IMR-90 (cell line): Measurements from ENCODE around the gene CACNA2D3. TPM values are rescaled to one million over a fixed set of nuclear protein-coding genes. Genes with fewer than 3 reads are reported as not detected.

Source experiments
- ATAC-seq: fragments of 200-7000 bp; cut with Tn5 transposase; 2 replicates; pipeline ENCODE4 v1.9.1; 2020; ENCODE audit warnings: low read depth, mild to moderate bottlenecking, moderate library complexity
- BruUV-seq: library from RNA; stranded (reverse); fragments of 400-500 nt; replicated peaks from 2 replicates; lab custom pipeline; 2021; lab: Mats Ljungman, UMichigan
- CTCF ChIA-PET: fragments of 300-600 bp; formaldehyde crosslinking; extraction: SDS; loops from one replicate; lab custom pipeline; 2021; ENCODE audit warnings: antibody characterized with exemption; lab: Yijun Ruan, JAX
- POLR2A ChIA-PET: fragments of 300-600 bp; sonication (Branson Sonifier 250); formaldehyde crosslinking; loops from one replicate; lab custom pipeline; 2022; ENCODE audit warnings: antibody characterized with exemption; ENCODE audit not compliant: unreplicated experiment; lab: Charles Lee
- DNase-seq: peaks from one replicate; pipeline ENCODE4 v3.0.0; 2013
- H2AFZ ChIP-seq: replicated peaks from 2 replicates; pipeline ENCODE3; 2013; ENCODE audit warnings: low read length, mild to moderate bottlenecking; ENCODE audit not compliant: poor library complexity
- H2AK5ac ChIP-seq: 2 replicates; pipeline ENCODE4 v1.6.1; 2013; ENCODE audit warnings: low read depth, low read length, inconsistent platforms
- H2AK9ac ChIP-seq: replicated peaks from 2 replicates; pipeline ENCODE3; 2013; ENCODE audit warnings: mild to moderate bottlenecking, low read depth, low read length, moderate library complexity; ENCODE audit not compliant: poor library complexity
- H2BK120ac ChIP-seq: 2 replicates; pipeline ENCODE4 v1.6.1; 2013; ENCODE audit warnings: low read depth, low read length, inconsistent platforms
- H2BK15ac ChIP-seq: 3 replicates; pipeline ENCODE4 v1.6.1; 2013; ENCODE audit warnings: low read depth, low read length, inconsistent platforms
- H2BK20ac ChIP-seq: 2 replicates; pipeline ENCODE4 v1.6.1; 2013; ENCODE audit warnings: low read depth, mild to moderate bottlenecking, inconsistent platforms, low read length, moderate library complexity
- H2BK5ac ChIP-seq: 2 replicates; pipeline ENCODE4 v1.6.1; 2013; ENCODE audit warnings: mild to moderate bottlenecking, low read depth, low read length, inconsistent platforms; ENCODE audit not compliant: poor library complexity, severe bottlenecking
- H3K14ac ChIP-seq: replicated peaks from 2 replicates; pipeline ENCODE4 v1.6.1; 2013; ENCODE audit warnings: low read depth, low read length, inconsistent platforms
- H3K18ac ChIP-seq: 2 replicates; pipeline ENCODE4 v1.6.1; 2013; ENCODE audit warnings: low read depth, low read length, control low read depth
- H3K23ac ChIP-seq: 2 replicates; pipeline ENCODE4 v1.6.1; 2013; ENCODE audit warnings: low read depth, low read length, inconsistent platforms
- H3K27ac ChIP-seq: 2 replicates; pipeline ENCODE4 v1.5.1; 2013; ENCODE audit warnings: mild to moderate bottlenecking, control low read depth, low read length; ENCODE audit not compliant: insufficient read depth
- H3K27me3 ChIP-seq: 2 replicates; pipeline ENCODE4 v1.6.1; 2013; ENCODE audit warnings: low read length; ENCODE audit not compliant: control insufficient read depth, insufficient read depth
- H3K36me3 ChIP-seq: 2 replicates; pipeline ENCODE4 v1.6.1; 2013; ENCODE audit warnings: low read length, mixed read lengths; ENCODE audit not compliant: control insufficient read depth, insufficient read depth
- H3K4ac ChIP-seq: 2 replicates; pipeline ENCODE4 v1.6.1; 2013; ENCODE audit warnings: low read depth, low read length, inconsistent platforms
- H3K4me1 ChIP-seq: 2 replicates; pipeline ENCODE4 v1.6.1; 2013; ENCODE audit warnings: low read length, mixed read lengths; ENCODE audit not compliant: control insufficient read depth, insufficient read depth
- H3K4me2 ChIP-seq: 2 replicates; pipeline ENCODE4 v1.6.1; 2013; ENCODE audit warnings: low read depth, mild to moderate bottlenecking, control low read depth, low read length, moderate library complexity
- H3K4me3 ChIP-seq: 2 replicates; pipeline ENCODE4 v1.5.1; 2013; ENCODE audit warnings: low read depth, mild to moderate bottlenecking, control low read depth, low read length, moderate library complexity; ENCODE audit not compliant: insufficient read depth
- H3K56ac ChIP-seq: 2 replicates; pipeline ENCODE4 v1.6.1; 2013; ENCODE audit warnings: low read length, inconsistent platforms; ENCODE audit not compliant: insufficient read depth; ENCODE audit errors: extremely low read depth
- H3K79me1 ChIP-seq, 2 experiments: 2 replicates each; pipeline ENCODE4 v1.6.1; 2013; ENCODE audit warnings: low read length in 2 of 2, inconsistent platforms in 1 of 2, low read depth in 1 of 2
- H3K9ac ChIP-seq: 2 replicates; pipeline ENCODE4 v1.6.1; 2013; ENCODE audit warnings: low read depth, low read length, control low read depth
- H3K9me1 ChIP-seq: 2 replicates; pipeline ENCODE4 v1.6.1; 2013; ENCODE audit warnings: low read length, inconsistent platforms; ENCODE audit not compliant: insufficient read depth
- H3K9me3 ChIP-seq: 2 replicates; pipeline ENCODE4 v1.6.1; 2013; ENCODE audit warnings: low read length; ENCODE audit not compliant: control insufficient read depth, insufficient read depth
- H4K20me1 ChIP-seq: 2 replicates; pipeline ENCODE4 v1.6.1; 2013; ENCODE audit warnings: low read length, inconsistent platforms; ENCODE audit not compliant: insufficient read depth
- H4K5ac ChIP-seq: 2 replicates; pipeline ENCODE4 v1.6.1; 2013; ENCODE audit warnings: mild to moderate bottlenecking, low read depth, low read length, control low read depth
- H4K8ac ChIP-seq, 2 experiments: 2 replicates each; pipeline ENCODE4 v1.6.1; 2013; ENCODE audit warnings: low read depth in 2 of 2, low read length in 2 of 2, control low read depth in 1 of 2, inconsistent platforms in 1 of 2
- H4K91ac ChIP-seq: 2 replicates; pipeline ENCODE4 v1.6.1; 2013; ENCODE audit warnings: low read depth, low read length, inconsistent platforms; ENCODE audit not compliant: insufficient read depth
- BHLHE40 ChIP-seq: fragments of 150-350 bp; IDR thresholded peaks from 2 replicates; pipeline ENCODE4 v1.6.1; 2016; ENCODE audit warnings: mild to moderate bottlenecking, low read depth, low read length
- CEBPB ChIP-seq: IDR thresholded peaks from 2 replicates; pipeline ENCODE4 v1.6.1; 2012; ENCODE audit warnings: low read depth, low read length, improper control_type of control experiment
- CTCF ChIP-seq: conservative IDR thresholded peaks from 2 replicates; pipeline ENCODE4 v1.5.1; 2012; ENCODE audit warnings: mild to moderate bottlenecking, low read depth, low read length, improper control_type of control experiment
- ELK1 ChIP-seq: fragments of 150-350 bp; IDR thresholded peaks from 2 replicates; pipeline ENCODE4 v1.6.1; 2016; ENCODE audit warnings: low read depth, mild to moderate bottlenecking, low read length, moderate library complexity, borderline replicate concordance
- FOS ChIP-seq: fragments of 150-350 bp; IDR thresholded peaks from 2 replicates; pipeline ENCODE4 v1.6.1; 2016; ENCODE audit warnings: low read depth, low read length
- MAZ ChIP-seq: IDR thresholded peaks from 2 replicates; pipeline ENCODE4 v1.6.1; 2012; ENCODE audit warnings: low read depth, mild to moderate bottlenecking, low read length, improper control_type of control experiment, moderate library complexity, borderline replicate concordance
- MXI1 ChIP-seq: IDR thresholded peaks from 2 replicates; pipeline ENCODE4 v1.6.1; 2012; ENCODE audit warnings: low read depth, mild to moderate bottlenecking, low read length, moderate library complexity, borderline replicate concordance
- POLR2A ChIP-seq: IDR thresholded peaks from 2 replicates; pipeline ENCODE4 v1.6.1; 2012; ENCODE audit warnings: mild to moderate bottlenecking, low read depth, low read length
- RCOR1 ChIP-seq: IDR thresholded peaks from 2 replicates; pipeline ENCODE4 v1.6.1; 2012; ENCODE audit warnings: mild to moderate bottlenecking, low read length, improper control_type of control experiment; ENCODE audit not compliant: insufficient replicate concordance
- SMC3 ChIP-seq: fragments of 150-350 bp; IDR thresholded peaks from 2 replicates; pipeline ENCODE4 v1.6.1; 2016; ENCODE audit warnings: low read depth, mild to moderate bottlenecking, antibody characterized with exemption, low read length, moderate library complexity
- USF2 ChIP-seq: fragments of 150-350 bp; IDR thresholded peaks from 2 replicates; pipeline ENCODE4 v1.6.1; 2017; ENCODE audit warnings: mild to moderate bottlenecking, antibody characterized with exemption, low read length, low read depth
- WGBS, 2 experiments: methylation state at CpG; one replicate each; pipeline versions ENCODE4 v1.1.5 to v1.1.7; 2013; ENCODE audit warnings: missing lambda C conversion rate in 2 of 2; ENCODE audit not compliant: insufficient read length in 1 of 2; ENCODE audit errors: extremely low coverage in 2 of 2; 5-methylcytosine and 5-hydroxymethylcytosine counted together
- dilution Hi-C: fragments of 300-500 bp; cut with HindIII; formaldehyde crosslinking; loops from one replicate; pipeline ENCODE4 v1.14.3; 2018; ENCODE audit warnings: low sequenced_read_pairs; ENCODE audit not compliant: unreplicated experiment
- in situ Hi-C: fragments of 300-500 bp; cut with MboI; formaldehyde crosslinking; loops from 3 replicates; pipeline ENCODE4 v1.14.3; 2019; ENCODE audit warnings: low sequenced_read_pairs, inconsistent platforms, mixed read lengths
- intact Hi-C: fragments of 100-400 bp; cut with micrococcal nuclease; formaldehyde crosslinking; loops from 2 replicates; pipeline ENCODE4 v1.10.0; 2022
- polyA plus RNA-seq, 3 experiments: library from polyadenylated mRNA; depleted of rRNA; stranded (reverse); fragments of >200 nt; gene quantifications; 2 replicates each; pipeline ENCODE4 v1.2.3, GENCODE V29; 2012; ENCODE audit warnings: low replicate concordance in 1 of 3
- total RNA-seq: library from RNA; depleted of rRNA; stranded (reverse); fragments of >200 nt; gene quantifications from 2 replicates; pipeline ENCODE4 v1.2.3, GENCODE V29; 2012

The CACNA2D3 gene
- total and polyA plus RNA-seq, 2 of the 4 experiments (the other 2 are of a cell fraction): 0.36 to 0.41 TPM

DNA sequence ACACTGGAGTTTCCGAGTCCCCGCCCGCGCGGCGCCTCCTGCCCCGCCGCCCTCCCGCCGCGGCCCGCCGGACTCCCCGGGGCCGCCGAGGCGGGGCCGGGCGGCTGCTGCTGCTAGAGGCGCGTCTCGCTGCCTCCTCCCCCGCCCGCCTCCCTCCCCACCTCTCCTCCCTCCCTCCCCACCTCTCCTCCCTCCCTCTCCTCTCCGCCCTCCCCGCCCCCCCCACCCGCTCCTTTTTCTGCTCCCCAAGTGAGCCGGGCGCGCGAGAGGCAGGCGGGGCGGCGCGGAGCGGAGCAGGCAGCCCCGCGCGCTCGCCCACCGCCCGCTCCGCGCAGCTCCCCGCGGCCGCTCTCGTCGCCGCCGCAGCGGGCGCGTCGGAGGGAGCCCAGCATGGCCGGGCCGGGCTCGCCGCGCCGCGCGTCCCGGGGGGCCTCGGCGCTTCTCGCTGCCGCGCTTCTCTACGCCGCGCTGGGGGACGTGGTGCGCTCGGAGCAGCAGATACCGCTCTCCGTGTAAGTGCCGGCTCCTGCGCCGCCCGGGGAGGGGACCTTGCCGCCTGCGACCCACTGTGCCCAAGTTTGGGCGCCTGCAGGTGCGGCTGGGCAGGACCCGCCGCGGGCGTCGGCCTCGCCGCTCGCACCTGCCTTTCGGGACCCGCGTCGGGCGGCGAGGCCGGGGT is at the start of gene CACNA2D3 (continued):
- no peak for TF ChIP-seq RCOR1

DNA sequence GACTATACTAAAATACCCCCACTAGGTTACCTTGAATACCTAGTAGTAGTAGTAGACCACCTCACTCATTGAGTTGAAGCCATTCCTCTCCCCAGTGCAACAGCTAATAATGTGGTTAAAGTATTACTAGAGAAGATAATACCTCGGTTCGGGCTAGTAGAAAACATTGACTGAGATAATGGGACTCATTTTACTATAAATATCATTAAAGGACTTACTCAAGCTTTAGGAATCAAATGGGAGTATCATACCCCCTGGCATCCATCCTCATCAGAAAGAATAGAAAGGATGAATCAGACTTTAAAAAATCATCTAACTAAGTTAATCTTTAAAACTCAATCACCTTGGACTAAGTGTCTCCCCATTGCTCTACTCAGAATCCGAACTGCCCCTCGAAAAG is 49.0 kb upstream of the CACNA2D3 start:
- no peak overlapping the region for H3K56ac ChIP-seq
- intact Hi-C loops (no loop called here), dilution Hi-C loops (no loop called here), in situ Hi-C loops (no loop called here)
- DNase-seq (no peak), ATAC-seq (no peak)
- H3K27ac ChIP-seq: no peak overlapping the region
- peaks cover 18% of the 10 kb centered on the region; the same call in 1 of the 2 replicates for H3K9me3 ChIP-seq
- no peak overlapping the region for H2BK15ac ChIP-seq
- H3K79me1 ChIP-seq: no peaks in the 10 kb centered on the region
- no peak overlapping the region for H3K23ac ChIP-seq
- CTCF ChIA-PET: no interaction called here
- no peak overlapping the region for H4K5ac ChIP-seq
- H2AFZ ChIP-seq: no peak overlapping the region
- no peak overlapping the region for H3K4ac ChIP-seq
- H3K27me3 ChIP-seq: no peaks in the 10 kb centered on the region
- TF ChIP-seq MXI1 (no peak), POLR2A (no peak), BHLHE40 (no peak), FOS (no peak), CTCF (no peak), USF2 (no peak), CEBPB (no peak), ELK1 (no peak), SMC3 (no peak), MAZ (no peak)
- no TSS peak for BruUV-seq
- H3K36me3 ChIP-seq: no peaks in the 10 kb centered on the region
- no peak overlapping the region for H3K9ac ChIP-seq
- H2BK20ac ChIP-seq: no peak overlapping the region
- H2AK5ac ChIP-seq: no peak overlapping the region
- H3K4me2 ChIP-seq: no peak overlapping the region
- no peaks in the 10 kb centered on the region for H4K20me1 ChIP-seq
- H2AK9ac ChIP-seq: no peak overlapping the region
- POLR2A ChIA-PET: no interaction called here
- H2BK5ac ChIP-seq: no peak overlapping the region
- no peak overlapping the region for H3K14ac ChIP-seq
- H4K8ac ChIP-seq: no peak overlapping the region
- no peaks in the 10 kb centered on the region for H3K4me1 ChIP-seq
- no peak overlapping the region for H4K91ac ChIP-seq
- no peaks in the 10 kb centered on the region for H3K9me1 ChIP-seq
- WGBS, 2 experiments: 77% methylated on average over 2 of the region's 4 CpGs; no CpG with 5 or more reads in 1 of the 2 experiments
- no peak overlapping the region for H3K18ac ChIP-seq
- H3K4me3 ChIP-seq: no peak overlapping the region
- no peak overlapping the region for H2BK120ac ChIP-seq
